NB4 (cell line): Measurements from ENCODE around the gene AMOTL2.

Experiments used
- DNase-seq: peaks from one replicate; pipeline ENCODE4 v3.0.0; 2010; ENCODE audit warnings: low read depth
- H3K4me3 ChIP-seq: one replicate; pipeline ENCODE4 v1.5.1; 2011; ENCODE audit warnings: mild to moderate bottlenecking, low read depth, low read length, moderate library complexity
- MYC ChIP-seq: IDR thresholded peaks from 2 replicates; pipeline ENCODE4 v1.6.1; 2011; ENCODE audit warnings: low read depth, low read length
- POLR2A ChIP-seq: IDR thresholded peaks from 2 replicates; pipeline ENCODE4 v1.6.1; 2011; ENCODE audit warnings: mild to moderate bottlenecking; ENCODE audit not compliant: insufficient read length; ENCODE audit errors: extremely low read depth
- TF ChIP-seq, protein P1 (sequence below): IDR thresholded peaks from 2 replicates; pipeline ENCODE4 v1.6.1; 2011; ENCODE audit warnings: low read depth, low read length
- TF ChIP-seq, protein P2 (sequence below): IDR thresholded peaks from one replicate; pipeline ENCODE4 v1.5.1; 2012; ENCODE audit warnings: low read depth, low read length

Gene AMOTL2

DNA sequence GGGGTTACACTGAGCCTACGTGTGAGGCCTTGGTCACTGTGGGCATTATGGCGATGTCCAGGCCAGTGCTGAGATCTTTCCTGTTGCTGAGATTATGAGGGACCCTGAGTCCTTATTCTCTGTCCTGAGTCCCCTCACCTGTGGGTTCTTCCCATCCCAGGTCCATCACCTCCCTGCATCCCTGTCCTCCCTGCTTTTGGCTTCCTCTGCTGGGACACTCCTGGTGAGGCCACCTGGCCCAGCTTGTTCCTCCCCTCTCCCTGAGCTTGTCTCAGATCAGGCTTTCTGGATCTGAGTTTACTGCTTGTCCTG, 36.1 kb downstream of the AMOTL2 start:
- no peak for DNase-seq
- TF ChIP-seq, protein P1, sequence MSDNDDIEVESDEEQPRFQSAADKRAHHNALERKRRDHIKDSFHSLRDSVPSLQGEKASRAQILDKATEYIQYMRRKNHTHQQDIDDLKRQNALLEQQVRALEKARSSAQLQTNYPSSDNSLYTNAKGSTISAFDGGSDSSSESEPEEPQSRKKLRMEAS: no peak
- TF ChIP-seq POLR2A (no peak), MYC (no peak)
- TF ChIP-seq, protein P2, sequence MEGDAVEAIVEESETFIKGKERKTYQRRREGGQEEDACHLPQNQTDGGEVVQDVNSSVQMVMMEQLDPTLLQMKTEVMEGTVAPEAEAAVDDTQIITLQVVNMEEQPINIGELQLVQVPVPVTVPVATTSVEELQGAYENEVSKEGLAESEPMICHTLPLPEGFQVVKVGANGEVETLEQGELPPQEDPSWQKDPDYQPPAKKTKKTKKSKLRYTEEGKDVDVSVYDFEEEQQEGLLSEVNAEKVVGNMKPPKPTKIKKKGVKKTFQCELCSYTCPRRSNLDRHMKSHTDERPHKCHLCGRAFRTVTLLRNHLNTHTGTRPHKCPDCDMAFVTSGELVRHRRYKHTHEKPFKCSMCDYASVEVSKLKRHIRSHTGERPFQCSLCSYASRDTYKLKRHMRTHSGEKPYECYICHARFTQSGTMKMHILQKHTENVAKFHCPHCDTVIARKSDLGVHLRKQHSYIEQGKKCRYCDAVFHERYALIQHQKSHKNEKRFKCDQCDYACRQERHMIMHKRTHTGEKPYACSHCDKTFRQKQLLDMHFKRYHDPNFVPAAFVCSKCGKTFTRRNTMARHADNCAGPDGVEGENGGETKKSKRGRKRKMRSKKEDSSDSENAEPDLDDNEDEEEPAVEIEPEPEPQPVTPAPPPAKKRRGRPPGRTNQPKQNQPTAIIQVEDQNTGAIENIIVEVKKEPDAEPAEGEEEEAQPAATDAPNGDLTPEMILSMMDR: no peak
- no peak overlapping the region for H3K4me3 ChIP-seq

DNA sequence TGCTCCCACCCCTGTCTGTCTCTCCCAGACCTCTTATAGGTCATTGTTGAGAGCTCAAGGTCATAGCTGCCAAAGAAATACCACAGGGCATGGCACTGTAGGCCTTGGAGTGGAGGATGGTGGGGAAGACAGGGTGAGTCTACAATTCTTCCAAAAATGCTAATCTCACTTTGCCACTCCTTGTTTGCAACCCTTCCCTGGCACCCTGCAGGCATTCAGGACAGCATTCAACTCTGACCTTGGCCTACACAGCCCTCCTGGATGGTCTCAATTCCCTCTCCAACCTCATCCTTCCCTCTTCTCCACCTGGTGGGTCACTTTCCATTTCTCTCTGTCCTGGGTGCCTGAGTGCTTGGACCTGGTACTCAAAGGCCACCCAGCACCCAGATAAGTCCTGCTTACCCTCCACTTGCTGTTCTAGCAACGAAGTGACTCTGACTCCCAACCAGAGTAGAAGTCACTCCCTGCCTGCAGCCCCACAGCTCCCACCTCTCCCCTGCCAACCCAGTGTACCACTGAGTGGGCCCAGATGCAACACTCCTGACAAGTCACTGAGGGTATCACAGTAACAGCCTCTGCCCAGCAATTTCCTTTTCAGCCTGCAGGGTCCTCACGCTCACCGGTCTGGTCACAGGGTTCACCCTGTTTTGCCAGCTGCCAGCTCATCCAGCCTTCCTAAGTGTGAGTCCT, 36.6 kb downstream of the AMOTL2 start:
- no peak for DNase-seq
- no peak overlapping the region for H3K4me3 ChIP-seq
- TF ChIP-seq POLR2A: no peak

DNA sequence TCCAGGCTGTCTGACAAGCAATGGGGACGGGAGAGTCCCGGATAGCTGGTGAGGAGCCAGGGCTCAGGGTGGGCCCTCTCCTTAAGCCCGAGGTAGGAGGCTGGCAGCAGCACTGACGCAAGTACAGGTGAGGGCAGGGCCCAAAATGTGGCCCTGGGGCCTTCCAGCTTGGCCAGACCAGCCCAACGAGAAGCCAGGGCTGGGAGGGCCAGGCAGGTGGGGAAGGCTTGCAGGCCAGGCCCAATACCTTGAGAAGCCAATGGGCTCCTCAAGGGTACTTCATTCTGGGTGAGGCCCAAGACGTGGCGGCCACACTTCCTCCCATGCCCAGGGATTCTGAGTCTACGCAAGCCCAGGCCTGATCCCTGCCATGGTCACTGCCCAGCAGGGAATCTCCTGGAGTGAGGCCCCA, 37.2 kb downstream of the AMOTL2 start:
- TF ChIP-seq, protein P1: no peak
- TF ChIP-seq MYC (no peak), POLR2A (no peak)
- TF ChIP-seq, protein P2: no peak
- no peak for DNase-seq
- no peak overlapping the region for H3K4me3 ChIP-seq

DNA sequence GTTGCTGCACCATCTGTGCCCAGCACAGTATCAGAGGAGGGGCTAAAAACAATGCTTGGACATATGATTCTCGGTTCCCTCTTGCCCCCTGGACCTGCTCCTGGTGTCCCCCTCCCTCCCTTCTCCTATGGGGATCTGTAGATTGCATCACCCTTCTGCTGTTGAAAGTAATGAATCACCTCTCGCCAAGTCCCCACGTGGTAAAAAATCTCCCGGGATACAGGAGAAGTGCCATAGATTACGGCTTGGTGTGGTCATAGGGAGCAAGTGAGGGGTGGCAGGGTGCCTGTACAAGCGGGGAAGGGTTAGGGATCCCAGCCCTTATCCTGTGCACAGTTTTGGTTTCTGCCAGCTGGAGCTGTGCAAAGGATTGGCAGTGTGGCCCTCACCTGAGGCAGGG, 37.7 kb downstream of the AMOTL2 start:
- DNase-seq: no peak
- H3K4me3 ChIP-seq: no peak overlapping the region
- TF ChIP-seq, protein P2: no peak
- TF ChIP-seq MYC (no peak), POLR2A (no peak)
- TF ChIP-seq, protein P1: no peak

DNA sequence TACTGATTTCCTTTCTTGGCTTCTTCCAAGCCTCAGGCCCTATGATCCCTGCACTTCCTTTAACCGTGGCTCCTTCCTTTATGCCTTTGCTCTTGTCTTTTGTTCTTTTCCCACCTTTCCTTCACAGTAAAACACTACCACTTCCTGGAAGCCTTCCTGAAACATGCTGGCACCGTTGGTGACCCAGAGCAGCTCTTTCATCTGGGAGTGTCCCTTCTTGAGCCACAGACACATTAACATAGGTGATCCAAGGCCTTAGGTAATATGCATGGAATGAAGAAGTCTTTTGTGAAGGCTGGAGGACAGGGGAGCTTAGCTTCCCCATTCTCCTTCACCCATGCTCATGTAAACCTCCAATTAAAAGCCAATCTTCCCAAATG, 39.4 kb downstream of the AMOTL2 start:
- TF ChIP-seq POLR2A (no peak), MYC (no peak)
- TF ChIP-seq, protein P2: no peak

DNA sequence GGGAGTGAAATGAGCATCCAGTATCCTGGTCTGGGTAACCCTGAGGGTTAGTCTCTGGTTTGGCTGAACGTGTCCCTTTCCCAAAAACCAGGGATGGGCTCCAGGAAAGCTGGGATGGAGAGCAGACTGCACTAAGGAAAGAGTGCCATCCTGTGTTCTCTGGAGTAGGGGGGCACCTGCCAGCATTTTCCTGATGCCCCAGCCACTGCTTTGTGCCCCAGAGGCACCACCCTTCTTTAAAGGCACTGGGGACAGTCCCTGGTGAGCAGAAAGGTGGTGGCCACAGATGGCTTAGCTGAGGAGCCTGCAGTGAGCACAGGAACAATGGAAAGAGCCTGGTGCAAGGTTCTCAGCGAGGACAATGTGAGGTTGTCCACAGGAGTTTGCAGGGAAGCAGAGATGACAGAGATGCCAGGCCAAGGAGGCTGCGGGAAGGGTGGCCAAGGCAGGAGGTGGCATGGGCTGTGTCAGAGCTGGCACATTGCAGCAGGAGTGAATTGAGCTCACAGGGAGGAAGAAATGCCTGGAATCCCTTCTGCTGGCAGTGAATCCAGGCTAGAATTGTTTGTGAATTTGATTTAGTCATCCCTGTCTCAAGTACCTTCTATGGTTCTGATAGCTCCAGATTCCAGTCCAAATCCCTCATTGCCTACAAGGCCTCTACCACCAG, 39.9 kb downstream of the AMOTL2 start:
- H3K4me3 ChIP-seq: no peak overlapping the region
- DNase-seq: no peak
- TF ChIP-seq MYC: no peak
- TF ChIP-seq, protein P2: no peak
- TF ChIP-seq POLR2A: no peak

More for the DNA sequence above, 39.4 kb downstream of the AMOTL2 start:
- no peak for DNase-seq
- no peak overlapping the region for H3K4me3 ChIP-seq
